ENCODE data around the gene ACSS1.

GRCh38 chr20:25058051-25058846 lies at the start of gene ACSS1:
- TF ChIP-seq CTCF (IDR thresholded peaks at IDR 0.05; ENCODE audit: control extremely low read depth in 1 of 3, insufficient read depth in 1 of 3, low read depth in 1 of 3, low read length in 3 of 3): no peak
- no peak for TF ChIP-seq EP300 (IDR thresholded peaks at IDR 0.05; ENCODE audit: borderline replicate concordance in 1 of 2, low read depth in 2 of 2, low read length in 2 of 2)
- 0 out of 2 replicates have a peak, but pooled peaks have one; percentile 7 for TF ChIP-seq TAF1 (IDR thresholded peaks at IDR 0.05; ENCODE audit: low read depth, low read length)
- no peak for TF ChIP-seq CEBPB (IDR thresholded peaks at IDR 0.05; ENCODE audit: low read depth, low read length)
- TF ChIP-seq POLR2A (IDR thresholded peaks at IDR 0.05; ENCODE audit: control extremely low read depth in 1 of 2, low read depth in 2 of 2, low read length in 2 of 2): no peak
